Prostate gland (tissue), 2 donors: ENCODE measurements around the gene PTPRA. TPM values are rescaled to one million over a fixed set of nuclear protein-coding genes. Genes with fewer than 3 reads are reported as not detected.

Source experiments
- DNase-seq: peaks from one replicate; pipeline ENCODE4 v3.0.0-alpha.2; 2019; ENCODE audit warnings: low spot score
- H3K27ac ChIP-seq, 2 donors: fragments of 200-600 bp; sonication (generic); 2 replicates each; pipeline ENCODE4 v1.5.1; 2017 to 2019
- H3K27me3 ChIP-seq: fragments of 200-600 bp; sonication (generic); replicated peaks from 2 replicates; pipeline ENCODE4 v1.5.1; 2019; ENCODE audit not compliant: insufficient read depth
- H3K36me3 ChIP-seq, 2 donors: fragments of 200-600 bp; sonication (generic); 1 replicate in 1 of 2; 2 replicates in 1 of 2; pipeline versions ENCODE4 v1.5.1 to v1.8.1; 2017 to 2019
- H3K4me1 ChIP-seq: fragments of 200-600 bp; sonication (generic); replicated peaks from 2 replicates; pipeline ENCODE4 v1.5.1; 2019
- H3K4me3 ChIP-seq, 2 donors: fragments of 200-600 bp; sonication (generic); 2 replicates each; pipeline ENCODE4 v1.5.1; 2017 to 2019
- H3K9me3 ChIP-seq: fragments of 200-600 bp; sonication (generic); 2 replicates; pipeline ENCODE4 v1.5.1; 2017
- CTCF ChIP-seq, 4 experiments: fragments of 200-600 bp in 2 of 4; fragments of 450-650 bp in 2 of 4; sonication (generic) in 2 of 4; IDR thresholded peaks; 1 replicate in 3 of 4; 2 replicates in 1 of 4; pipeline ENCODE4 v1.5.1; 2016 to 2019; ENCODE audit warnings: antibody characterized with exemption in 4 of 4, mild to moderate bottlenecking in 2 of 4, moderate library complexity in 2 of 4
- POLR2A ChIP-seq: fragments of 450-650 bp; IDR thresholded peaks from one replicate; pipeline ENCODE4 v1.6.1; 2016; ENCODE audit warnings: antibody characterized with exemption, mild to moderate bottlenecking
- POLR2AphosphoS5 ChIP-seq: sonication (generic); formaldehyde crosslinking; IDR thresholded peaks from one replicate; pipeline ENCODE4 v1.6.1; 2017; ENCODE audit warnings: antibody characterized with exemption
- WGBS: methylation state at CpG from one replicate; pipeline ENCODE4 v1.1.5; 2018; 5-methylcytosine and 5-hydroxymethylcytosine counted together
- intact Hi-C: fragments of 100-400 bp; cut with DNase I; formaldehyde crosslinking; loops from one replicate; pipeline ENCODE4 v1.14.2; 2022
- total RNA-seq, 2 donors: library from RNA; depleted of rRNA; stranded (reverse); fragments of >200 nt; gene quantifications; one replicate each; pipeline ENCODE4 v1.1.0, GENCODE V29; 2016

Gene PTPRA
- total RNA-seq, 2 donors from 2014 or later: 57.7 to 83.6 TPM

GRCh38 chr20:2878515-2878914 lies 5.2 kb downstream of the PTPRA start:
- Histone ChIP-seq H3K36me3 (no peaks in the 10 kb centered on the region), H3K4me3 (no peak overlapping the region), H3K27me3 (no peaks in the 10 kb centered on the region), H3K27ac (no peak overlapping the region), H3K9me3 (no peaks in the 10 kb centered on the region), H3K4me1 (peaks cover 14% of the 10 kb centered on the region)
- intact Hi-C loops: no loop called here
- no peak for TF ChIP-seq POLR2A
- no peak for TF ChIP-seq POLR2AphosphoS5
- TF ChIP-seq CTCF (IDR thresholded peaks at IDR 0.05): no peak
- DNase-seq: no peak
- 98% methylated on average over 1 of the region's 1 CpG for WGBS

- peaks cover 14% of the 10 kb centered on the region for H3K4me1 ChIP-seq
- intact Hi-C loops: no loop called here
- WGBS: 62% methylated on average over 3 of the region's 3 CpGs
These were observed 5.9 kb downstream of the PTPRA start for GRCh38 chr20:2879146-2879545.

GRCh38 chr20:2880650-2881049 lies 7.4 kb downstream of the PTPRA start:
- Histone ChIP-seq H3K4me3 (no peak overlapping the region), H3K27me3 (no peaks in the 10 kb centered on the region), H3K27ac (no peak overlapping the region), H3K4me1 (peaks cover 13% of the 10 kb centered on the region), H3K36me3 (no peaks in the 10 kb centered on the region), H3K9me3 (no peaks in the 10 kb centered on the region)
- WGBS: 81% methylated on average over 7 of the region's 7 CpGs
- DNase-seq: no peak
- TF ChIP-seq CTCF (IDR thresholded peaks at IDR 0.05) (no peak), POLR2A (no peak), POLR2AphosphoS5 (no peak)
- intact Hi-C loops: no loop called here

More at GRCh38 chr20:2879146-2879545, 5.9 kb downstream of the PTPRA start:
- no peaks in the 10 kb centered on the region for H3K9me3 ChIP-seq
- H3K4me3 ChIP-seq: no peak overlapping the region
- TF ChIP-seq CTCF (IDR thresholded peaks at IDR 0.05): no peak
- no peak for TF ChIP-seq POLR2A
- no peak for TF ChIP-seq POLR2AphosphoS5
- H3K27ac ChIP-seq: no peak overlapping the region
- H3K27me3 ChIP-seq: no peaks in the 10 kb centered on the region
- DNase-seq: no peak
- H3K36me3 ChIP-seq: no peaks in the 10 kb centered on the region

DNA sequence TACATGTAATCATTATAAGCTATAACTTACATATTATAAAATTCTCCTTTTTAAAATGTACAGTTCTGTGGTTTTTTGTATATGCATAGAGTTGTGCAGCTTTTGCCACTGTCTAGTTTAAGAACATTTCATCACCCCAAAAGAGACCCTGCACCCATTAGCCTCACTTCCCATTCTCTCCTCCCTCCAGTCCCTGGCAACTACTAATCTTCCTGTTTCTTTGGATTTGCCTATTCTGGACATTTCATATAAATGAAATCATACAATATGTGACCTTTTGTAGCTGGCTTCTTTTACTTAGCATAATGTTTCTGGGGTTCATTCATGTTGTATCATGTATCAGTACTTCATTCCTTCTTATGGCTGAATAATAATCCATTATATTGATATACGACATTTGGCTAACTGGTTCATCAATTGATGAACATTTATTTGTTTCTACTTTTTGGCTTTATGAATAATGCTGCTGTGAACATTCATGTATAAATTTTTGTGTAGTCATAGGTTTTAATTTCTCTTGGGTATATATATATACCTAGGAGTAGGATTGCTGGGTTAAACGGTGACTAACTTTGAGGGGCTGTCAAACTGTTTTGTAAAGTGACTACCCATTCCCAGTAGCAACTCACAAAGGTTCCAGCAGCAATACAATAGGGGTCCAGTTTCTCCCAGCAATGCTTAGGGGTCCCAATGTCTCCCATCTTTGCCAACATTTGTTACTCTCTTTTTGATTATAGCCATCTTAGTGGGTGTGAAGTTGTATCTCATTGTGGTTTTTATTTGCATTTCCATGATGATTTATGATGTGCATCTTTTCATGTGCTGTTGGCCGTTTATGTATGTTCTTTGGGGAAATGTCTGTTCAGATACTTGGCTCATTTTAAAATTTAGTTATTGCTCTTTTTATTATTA lies 10.7 kb downstream of the PTPRA start:
- TF ChIP-seq POLR2AphosphoS5: no peak
- no peak for TF ChIP-seq CTCF (IDR thresholded peaks at IDR 0.05)
- TF ChIP-seq POLR2A: no peak
- no peaks in the 10 kb centered on the region for H3K36me3 ChIP-seq
- H3K9me3 ChIP-seq: no peaks in the 10 kb centered on the region
- no peaks in the 10 kb centered on the region for H3K27me3 ChIP-seq
- no peak overlapping the region for H3K4me3 ChIP-seq
- intact Hi-C loops: no loop called here
- no peak for DNase-seq
- WGBS: 57% methylated on average over 3 of the region's 3 CpGs
- no peak overlapping the region for H3K27ac ChIP-seq
- H3K4me1 ChIP-seq: peaks cover 7% of the 10 kb centered on the region

DNA sequence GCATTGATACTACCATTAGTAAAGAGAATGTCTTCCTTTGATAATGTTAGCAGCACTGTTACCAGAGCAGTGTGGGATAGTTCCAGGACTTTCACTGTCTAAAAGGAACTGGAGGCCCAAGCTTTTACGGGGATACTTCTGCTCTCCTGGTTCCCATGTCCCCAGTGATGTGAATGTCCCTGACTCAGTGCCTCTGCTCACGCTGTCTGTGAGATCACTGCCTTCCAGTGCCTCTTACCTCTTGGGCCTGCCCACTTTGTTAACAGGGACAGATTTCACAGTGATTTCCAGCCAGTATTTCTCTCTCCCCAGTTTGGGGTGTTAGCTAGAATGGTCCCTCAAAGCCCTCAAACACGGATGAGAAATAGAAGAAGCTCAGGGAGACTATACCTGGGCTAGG lies 14.4 kb downstream of the PTPRA start:
- DNase-seq: no peak
- intact Hi-C loops: no loop called here
- Histone ChIP-seq H3K4me3 (no peak overlapping the region), H3K36me3 (no peaks in the 10 kb centered on the region), H3K27ac (no peak overlapping the region), H3K27me3 (no peaks in the 10 kb centered on the region), H3K4me1 (no peaks in the 10 kb centered on the region), H3K9me3 (no peaks in the 10 kb centered on the region)
- TF ChIP-seq POLR2A: no peak
- no peak for TF ChIP-seq POLR2AphosphoS5
- WGBS: 88% methylated on average over 3 of the region's 3 CpGs
